ENCODE data around the gene F2RL2.

The F2RL2 gene

DNA sequence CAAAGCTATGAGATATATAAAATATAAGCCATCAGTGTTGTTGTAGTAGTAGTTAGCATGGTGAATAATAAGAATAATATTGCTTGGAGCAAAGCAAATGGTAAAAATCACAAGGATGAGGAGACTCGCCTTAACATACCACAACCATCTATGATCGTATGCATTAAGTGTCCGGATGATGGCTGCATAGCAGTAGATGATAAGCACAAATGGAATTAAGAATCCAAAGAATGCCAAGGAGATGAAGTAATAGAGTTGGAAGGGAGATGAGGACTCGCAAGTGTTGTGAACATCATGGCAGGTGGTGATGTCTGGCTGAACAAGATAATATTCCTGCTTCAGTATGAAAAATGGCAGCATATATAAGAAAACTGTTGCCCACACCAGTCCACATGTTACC lies 5.5 kb downstream of the F2RL2 start:
- DNase-seq, result no peak

DNA sequence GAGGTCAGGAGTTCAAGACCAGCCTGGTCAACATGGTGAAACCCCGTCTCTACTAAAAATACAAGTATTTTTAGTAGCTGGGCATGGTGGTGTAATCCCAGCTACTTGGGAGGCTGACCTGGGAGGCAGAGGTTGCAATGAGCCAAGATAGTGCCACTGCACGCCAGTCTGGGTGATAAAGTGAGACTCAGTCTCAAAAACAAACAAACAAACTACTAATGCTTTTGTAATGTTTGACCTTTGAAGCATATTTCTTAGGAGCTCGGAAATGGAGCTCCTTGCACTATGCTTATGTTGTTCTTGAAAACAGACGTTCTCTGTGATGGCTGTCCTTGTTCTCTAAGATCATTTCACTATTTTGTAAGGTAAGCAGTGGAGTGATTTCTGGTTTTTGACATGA lies 6.0 kb downstream of the F2RL2 start:
- DNase-seq, result no peak

- no peak for DNase-seq
Measured at GRCh38 chr5:76616206-76616605, 7.0 kb downstream of the F2RL2 start.

GRCh38 chr5:76615759-76616158 lies 7.4 kb downstream of the F2RL2 start:
- DNase-seq, result no peak

- DNase-seq, result no peak
Measured at GRCh38 chr5:76612942-76613341, 10.3 kb downstream of the F2RL2 start.

- no peak for DNase-seq
Measured at GRCh38 chr5:76610196-76610595, 13.0 kb downstream of the F2RL2 start.

- peak; percentile 86 to 95 for DNase-seq
Measured at GRCh38 chr5:76608833-76609232, 14.4 kb downstream of the F2RL2 start.

- DNase-seq, result no peak
Measured at GRCh38 chr5:76607353-76607871, 15.8 kb downstream of the F2RL2 start.

GRCh38 chr5:76606701-76607100 lies 16.5 kb downstream of the F2RL2 start:
- no peak for DNase-seq

DNA sequence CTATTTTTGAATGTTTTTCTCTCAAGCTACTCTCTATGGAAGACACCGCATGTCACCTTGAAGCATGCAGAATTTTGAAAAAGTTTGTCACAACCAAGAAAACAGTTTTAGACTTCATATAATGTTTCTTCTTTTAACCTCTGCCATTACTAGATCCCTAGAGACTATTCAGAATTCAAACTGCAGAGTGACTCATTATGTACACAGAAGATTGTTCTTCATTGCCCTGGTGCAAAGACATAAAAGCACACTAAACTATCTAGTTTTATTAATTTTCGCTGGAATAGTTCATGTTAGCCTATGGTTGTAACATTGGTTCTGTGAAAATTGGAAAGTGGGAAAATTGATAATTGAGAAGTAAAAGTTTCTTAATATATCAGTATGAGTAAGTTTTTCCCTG lies 18.4 kb downstream of the F2RL2 start:
- no peak for DNase-seq

- DNase-seq, result peak; percentile 24 to 53
Measured at GRCh38 chr5:76603991-76604390, 19.2 kb downstream of the F2RL2 start.

DNA sequence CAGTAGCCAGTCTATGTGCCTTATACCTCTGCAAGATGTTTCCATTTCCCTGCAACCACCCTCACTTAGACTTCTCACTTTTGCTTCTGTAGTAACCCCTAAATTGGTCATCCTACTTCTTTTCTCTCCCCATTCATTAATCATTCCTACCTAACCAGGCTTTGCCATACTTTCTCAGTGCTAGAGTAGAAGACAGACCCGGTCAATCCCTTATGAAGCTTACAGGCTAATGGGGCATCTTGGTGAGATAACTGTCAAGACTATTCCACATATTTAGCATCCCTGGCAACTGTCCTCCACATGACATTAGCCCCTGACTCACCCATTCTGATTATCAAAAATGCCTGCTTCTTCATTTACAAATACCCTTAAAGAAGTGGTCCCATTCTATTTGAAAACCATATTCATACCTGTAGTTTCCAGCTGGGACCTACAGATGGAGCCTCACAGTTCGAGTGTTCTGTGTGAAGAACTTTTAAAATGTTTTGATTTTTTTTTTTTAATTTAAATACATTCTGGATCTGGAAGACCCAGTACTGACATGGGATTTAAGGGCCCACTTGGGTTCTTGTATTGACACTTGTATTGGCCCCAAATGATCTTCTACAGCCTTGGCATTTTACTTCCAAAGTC lies 21.0 kb downstream of the F2RL2 start:
- no peak for DNase-seq

DNA sequence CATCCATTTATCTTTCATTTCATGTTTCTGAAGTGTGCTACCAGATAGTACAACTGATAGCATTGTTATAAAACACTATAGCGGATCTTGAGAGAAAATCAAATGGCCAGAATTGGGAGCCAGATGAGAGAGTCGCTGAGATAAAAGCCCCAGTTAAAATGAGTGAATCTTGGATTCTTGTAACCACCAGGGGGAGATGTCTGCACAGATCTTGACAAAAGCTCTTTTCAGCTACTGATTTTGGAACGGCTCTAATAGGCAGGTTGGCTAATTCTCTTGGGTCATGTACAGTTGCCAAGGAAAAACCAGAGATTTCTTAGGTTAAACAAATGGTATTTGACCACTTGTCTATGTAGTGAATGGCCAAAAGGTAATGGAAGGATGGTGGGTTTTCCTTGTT lies 21.7 kb downstream of the F2RL2 start:
- peak; percentile 30 to 79 for DNase-seq

GRCh38 chr5:76600716-76601115 lies 22.5 kb downstream of the F2RL2 start:
- no peak for DNase-seq

- no peak for DNase-seq
Measured at GRCh38 chr5:76598531-76598930, 24.7 kb downstream of the F2RL2 start.

GRCh38 chr5:76595755-76596481 lies 27.3 kb downstream of the F2RL2 start:
- no peak for DNase-seq

- DNase-seq, result no peak
Measured at GRCh38 chr5:76594107-76594506, 29.1 kb downstream of the F2RL2 start.

DNA sequence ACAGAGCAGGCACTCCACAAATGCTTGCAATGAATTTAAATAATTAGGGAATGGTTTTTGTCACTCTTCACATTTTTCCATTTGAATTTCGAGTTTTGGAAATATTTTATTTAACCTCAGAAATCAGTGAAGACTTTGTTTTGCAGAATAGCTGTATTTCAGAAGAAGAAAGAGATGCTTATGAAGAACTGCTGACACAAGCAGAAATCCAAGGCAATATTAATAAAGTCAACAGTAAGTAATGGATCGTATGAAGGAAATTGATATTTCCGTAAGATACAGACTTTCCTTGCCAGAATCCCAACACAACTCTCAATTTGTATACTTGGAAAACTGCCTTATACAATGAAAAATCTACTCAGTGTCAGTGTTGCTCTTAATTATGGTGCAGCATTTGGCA lies 30.5 kb downstream of the F2RL2 start:
- no peak for DNase-seq

GRCh38 chr5:76591366-76591765 lies 31.8 kb downstream of the F2RL2 start:
- DNase-seq, result no peak

DNA sequence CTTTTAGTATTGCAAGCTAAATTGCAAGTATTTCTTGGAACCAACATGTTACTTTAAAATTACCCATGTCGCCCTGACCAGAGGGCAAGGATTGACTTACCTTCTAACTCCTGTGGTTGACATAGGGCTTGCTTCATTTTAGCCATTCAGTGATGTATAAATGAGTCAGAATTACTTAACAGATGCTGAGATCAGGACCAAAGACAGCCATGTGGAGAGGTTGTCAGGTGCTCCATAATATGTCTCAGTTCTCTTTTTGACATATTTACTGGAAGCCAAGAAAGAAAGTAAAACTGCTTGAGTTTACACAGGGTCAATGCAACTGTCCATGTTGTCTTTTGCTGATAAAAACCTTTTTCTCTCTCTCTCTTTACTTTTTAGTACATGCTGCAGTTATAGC lies 33.2 kb downstream of the F2RL2 start:
- DNase-seq, result peak in 1 of 2 donors; percentile 39

- DNase-seq, result no peak
Measured at GRCh38 chr5:76586531-76586930, 36.7 kb downstream of the F2RL2 start.

GRCh38 chr5:76585783-76586217 lies 37.4 kb downstream of the F2RL2 start:
- no peak for DNase-seq

- DNase-seq, result peak in 1 of 2 donors; percentile 33
Measured at GRCh38 chr5:76583163-76584047, 39.8 kb downstream of the F2RL2 start.
